Transverse colon (tissue), 4 donors: Measurements from ENCODE around the gene ANO3.

Source experiments
- CTCF ChIP-seq, 5 experiments: fragments of 200-600 bp in 3 of 5; fragments of 450-650 bp in 2 of 5; sonication (generic) in 3 of 5; IDR thresholded peaks; 1 replicate in 2 of 5; 2 replicates in 3 of 5; pipeline ENCODE4 v1.5.1; 2016 to 2017; ENCODE audit warnings: antibody characterized with exemption in 5 of 5, inconsistent platforms in 3 of 5, mild to moderate bottlenecking in 2 of 5, moderate library complexity in 1 of 5
- EP300 ChIP-seq: sonication (generic); formaldehyde crosslinking; IDR thresholded peaks from one replicate; pipeline ENCODE4 v1.6.1; 2017; ENCODE audit warnings: antibody characterized with exemption, low read depth
- POLR2A ChIP-seq: fragments of 450-650 bp; IDR thresholded peaks from one replicate; pipeline ENCODE4 v1.6.1; 2016; ENCODE audit warnings: antibody characterized with exemption, mild to moderate bottlenecking, moderate library complexity
- POLR2AphosphoS5 ChIP-seq, 3 donors: sonication (generic); formaldehyde crosslinking; IDR thresholded peaks; one replicate each; pipeline ENCODE4 v1.6.1; 2016; ENCODE audit warnings: antibody characterized with exemption in 3 of 3

DNA sequence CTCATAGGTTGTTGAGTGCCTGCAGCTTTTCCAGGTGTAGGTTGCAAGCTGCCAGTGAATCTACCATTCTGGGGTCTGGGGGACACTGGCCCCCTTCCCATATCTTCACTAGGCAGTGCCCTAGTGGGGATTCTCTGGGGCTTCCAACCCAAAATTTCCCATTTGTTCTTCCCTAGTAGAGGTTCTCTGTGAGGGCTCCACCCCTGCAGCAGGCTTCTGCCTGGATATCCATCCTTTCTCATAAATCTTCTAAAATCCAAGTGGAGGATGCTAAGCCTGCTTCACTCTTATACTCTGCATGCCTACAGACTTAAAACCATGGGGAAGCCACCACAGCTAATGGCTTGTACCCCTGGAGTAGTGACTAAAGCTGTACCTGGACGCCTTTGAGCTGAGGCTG lies 33.4 kb downstream of the ANO3 start:
- TF ChIP-seq CTCF (IDR thresholded peaks at IDR 0.05) (no peak), EP300 (no peak), POLR2A (no peak), POLR2AphosphoS5 (IDR thresholded peaks at IDR 0.05) (no peak)
